IgD-negative memory B cell (primary cell): ENCODE results near the gene FILIP1L. TPM values are rescaled to one million over a fixed set of nuclear protein-coding genes. Genes with fewer than 3 reads are reported as not detected.

Source experiments
- H3K27ac Mint-ChIP-seq, 3 donors: one replicate each; pipeline ENCODE4 v1.8.0; 2020 to 2022; ENCODE audit warnings: mild to moderate bottlenecking in 3 of 3, mixed read lengths in 3 of 3, moderate library complexity in 1 of 3
- H3K27me3 Mint-ChIP-seq: one replicate; pipeline ENCODE4 v1.8.0; 2021; ENCODE audit warnings: mixed read lengths
- H3K36me3 Mint-ChIP-seq: one replicate; pipeline ENCODE4 v1.8.0; 2020; ENCODE audit warnings: mild to moderate bottlenecking, mixed read lengths
- H3K4me1 Mint-ChIP-seq, 3 donors: one replicate each; pipeline ENCODE4 v1.8.0; 2020 to 2022; ENCODE audit warnings: mixed read lengths in 3 of 3, mild to moderate bottlenecking in 1 of 3
- H3K4me3 Mint-ChIP-seq, 4 donors: one replicate each; pipeline ENCODE4 v1.8.0; 2020 to 2022; ENCODE audit warnings: mild to moderate bottlenecking in 4 of 4, mixed read lengths in 4 of 4, moderate library complexity in 3 of 4
- H3K9me3 Mint-ChIP-seq, 3 donors: one replicate each; pipeline ENCODE4 v1.8.0; 2020 to 2021; ENCODE audit warnings: mixed read lengths in 3 of 3, mild to moderate bottlenecking in 1 of 3
- polyA plus RNA-seq: library from polyadenylated mRNA; unstranded; fragments of 300-500 nt; fragmentation: Illumina TruSeq; gene quantifications from one replicate; pipeline ENCODE4 v1.2.3, GENCODE V29; 2021

FILIP1L gene
- polyA plus RNA-seq, 1 donor from 2014 or later, result 1.1 TPM

DNA sequence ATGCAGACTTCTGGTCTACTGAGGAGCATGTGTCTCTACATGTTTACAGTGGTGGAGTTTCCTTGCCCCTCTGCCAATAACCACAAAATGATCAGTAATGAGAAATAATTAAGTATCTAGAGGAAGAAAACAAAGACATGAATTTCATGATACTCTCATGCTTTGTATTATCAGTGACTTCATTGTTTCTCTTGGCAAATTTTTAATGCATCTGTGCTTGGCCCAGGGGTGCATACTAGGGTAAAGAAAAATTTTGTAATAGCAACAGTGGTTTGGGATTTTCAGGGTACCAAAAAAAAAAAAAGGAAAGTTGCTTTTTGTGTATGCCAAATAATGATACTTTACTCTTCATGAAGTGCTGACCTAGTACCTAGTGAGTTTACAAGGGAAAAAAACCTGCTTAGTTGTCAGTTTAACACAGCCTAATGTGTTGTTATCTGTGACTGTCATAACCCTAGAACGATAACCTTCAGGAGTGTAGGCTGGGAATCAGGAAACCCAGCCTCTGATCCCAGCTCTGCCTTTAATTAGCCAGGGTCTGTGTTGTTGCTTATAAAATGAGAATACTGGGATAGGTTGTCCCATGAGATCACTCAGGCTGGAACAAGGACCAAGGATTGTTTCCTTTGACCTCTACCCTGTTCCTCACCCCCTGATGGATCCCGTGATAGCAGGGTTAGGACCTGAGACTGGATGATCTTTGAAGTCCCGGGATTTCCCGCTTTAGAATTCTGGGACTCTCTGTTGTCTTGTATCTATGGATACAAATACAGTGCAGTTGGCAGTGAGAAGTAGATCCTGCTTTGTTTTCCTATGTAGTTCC is 179.1 kb downstream of the FILIP1L start:
- no peaks in the 10 kb centered on the region for H3K9me3 Mint-ChIP-seq
- peaks cover 8 to 24% (median 16%) of the 10 kb centered on the region in 3 donors for H3K4me1 Mint-ChIP-seq
- peaks cover 2% of the 10 kb centered on the region for H3K36me3 Mint-ChIP-seq
- H3K27me3 Mint-ChIP-seq, result no peaks in the 10 kb centered on the region
- peak overlapping the region in 1 of 3 donors; percentile 59 for H3K27ac Mint-ChIP-seq
- H3K4me3 Mint-ChIP-seq, result peak overlapping the region in 1 of 4 donors; percentile 70

DNA sequence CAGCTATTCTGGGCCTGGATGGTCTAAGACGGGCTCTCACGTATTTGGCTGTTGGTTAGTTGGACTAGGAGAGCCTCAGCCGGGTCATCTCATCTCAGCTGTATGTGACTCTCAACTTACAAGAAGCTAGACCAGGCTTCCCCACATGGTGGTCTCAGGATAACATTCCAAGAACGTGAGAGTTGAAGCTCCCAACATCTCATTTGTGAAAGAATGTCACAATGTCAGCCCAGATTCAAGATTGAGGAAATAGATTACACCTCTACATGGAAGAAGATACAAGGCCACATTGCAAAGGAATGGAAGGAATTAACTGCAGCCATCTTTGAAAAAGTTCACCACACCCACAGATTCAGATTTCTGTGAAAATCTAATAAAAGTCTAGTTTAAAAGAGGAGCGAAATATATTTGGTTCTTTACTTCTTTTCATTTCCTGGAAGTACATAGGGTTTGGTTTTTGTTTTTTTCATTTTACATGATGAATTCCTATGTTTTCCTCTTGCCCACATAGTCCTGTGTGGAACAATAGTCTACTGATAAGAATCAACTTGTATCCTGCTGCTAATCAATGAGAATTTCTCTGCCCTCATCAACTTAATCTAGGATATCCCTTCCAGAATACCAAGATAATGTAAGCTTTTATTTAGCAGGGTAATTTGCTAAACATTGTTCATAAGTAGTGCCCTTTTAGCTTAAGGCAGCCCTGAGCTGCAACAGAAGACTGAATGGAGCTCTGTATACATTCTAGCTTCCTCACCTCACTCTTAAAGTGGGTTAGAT is 180.1 kb downstream of the FILIP1L start:
- H3K9me3 Mint-ChIP-seq, result no peaks in the 10 kb centered on the region
- H3K27ac Mint-ChIP-seq, result peak overlapping the region in 1 of 3 donors; percentile 59
- H3K4me3 Mint-ChIP-seq, result no peak overlapping the region
- peaks cover 8 to 22% (median 16%) of the 10 kb centered on the region in 3 donors for H3K4me1 Mint-ChIP-seq
- H3K27me3 Mint-ChIP-seq, result no peaks in the 10 kb centered on the region
- H3K36me3 Mint-ChIP-seq, result no peaks in the 10 kb centered on the region

DNA sequence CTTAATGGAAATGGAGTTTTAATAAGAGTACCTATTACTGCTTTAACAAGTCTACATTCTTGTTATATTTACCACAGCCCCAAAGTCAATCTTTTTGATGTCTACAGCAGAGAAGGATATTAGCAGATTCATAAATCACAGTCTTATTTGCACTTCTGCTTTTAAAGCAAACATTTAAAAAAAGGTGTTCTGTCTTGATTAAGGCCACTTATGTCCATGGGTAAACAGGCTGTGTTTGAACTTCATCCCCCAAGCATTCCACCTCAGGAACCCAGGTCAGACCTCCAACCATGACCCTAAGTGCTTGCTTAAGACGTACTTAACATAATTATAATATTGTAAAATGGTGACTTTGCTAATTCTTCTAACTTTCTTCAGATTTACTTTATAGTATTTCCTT is 183.2 kb downstream of the FILIP1L start:
- peaks cover 0 to 2% (median 1%) of the 10 kb centered on the region in 3 donors for H3K4me1 Mint-ChIP-seq

DNA sequence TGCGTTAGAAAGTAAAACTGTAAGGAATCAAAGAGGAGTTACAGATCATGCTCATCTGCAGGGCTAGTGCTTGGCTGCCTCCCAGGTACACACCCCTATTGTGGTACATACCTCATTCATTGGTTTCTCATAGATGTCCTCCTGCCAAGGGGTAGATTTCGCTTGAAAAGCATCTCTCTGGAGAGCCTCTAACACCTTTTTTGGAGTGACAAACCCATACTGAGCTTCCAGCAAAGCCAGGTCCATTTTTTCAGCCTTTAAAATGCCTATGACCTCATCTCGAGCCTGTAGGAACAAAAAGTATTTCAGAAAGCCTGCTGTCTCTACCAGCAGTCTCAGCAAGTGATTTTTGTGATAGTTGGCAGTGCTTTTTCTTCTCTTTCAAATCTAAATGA is 184.6 kb downstream of the FILIP1L start:
- Mint-ChIP-seq H3K4me3 (no peak overlapping the region), H3K4me1 (peaks cover 0 to 2% (median 1%) of the 10 kb centered on the region in 3 donors), H3K9me3 (no peaks in the 10 kb centered on the region), H3K27ac (no peak overlapping the region), H3K27me3 (no peaks in the 10 kb centered on the region), H3K36me3 (no peaks in the 10 kb centered on the region)

More for the DNA sequence above, 183.2 kb downstream of the FILIP1L start:
- Mint-ChIP-seq H3K4me3 (no peak overlapping the region), H3K27me3 (no peaks in the 10 kb centered on the region), H3K9me3 (no peaks in the 10 kb centered on the region), H3K27ac (no peak overlapping the region), H3K36me3 (no peaks in the 10 kb centered on the region)

DNA sequence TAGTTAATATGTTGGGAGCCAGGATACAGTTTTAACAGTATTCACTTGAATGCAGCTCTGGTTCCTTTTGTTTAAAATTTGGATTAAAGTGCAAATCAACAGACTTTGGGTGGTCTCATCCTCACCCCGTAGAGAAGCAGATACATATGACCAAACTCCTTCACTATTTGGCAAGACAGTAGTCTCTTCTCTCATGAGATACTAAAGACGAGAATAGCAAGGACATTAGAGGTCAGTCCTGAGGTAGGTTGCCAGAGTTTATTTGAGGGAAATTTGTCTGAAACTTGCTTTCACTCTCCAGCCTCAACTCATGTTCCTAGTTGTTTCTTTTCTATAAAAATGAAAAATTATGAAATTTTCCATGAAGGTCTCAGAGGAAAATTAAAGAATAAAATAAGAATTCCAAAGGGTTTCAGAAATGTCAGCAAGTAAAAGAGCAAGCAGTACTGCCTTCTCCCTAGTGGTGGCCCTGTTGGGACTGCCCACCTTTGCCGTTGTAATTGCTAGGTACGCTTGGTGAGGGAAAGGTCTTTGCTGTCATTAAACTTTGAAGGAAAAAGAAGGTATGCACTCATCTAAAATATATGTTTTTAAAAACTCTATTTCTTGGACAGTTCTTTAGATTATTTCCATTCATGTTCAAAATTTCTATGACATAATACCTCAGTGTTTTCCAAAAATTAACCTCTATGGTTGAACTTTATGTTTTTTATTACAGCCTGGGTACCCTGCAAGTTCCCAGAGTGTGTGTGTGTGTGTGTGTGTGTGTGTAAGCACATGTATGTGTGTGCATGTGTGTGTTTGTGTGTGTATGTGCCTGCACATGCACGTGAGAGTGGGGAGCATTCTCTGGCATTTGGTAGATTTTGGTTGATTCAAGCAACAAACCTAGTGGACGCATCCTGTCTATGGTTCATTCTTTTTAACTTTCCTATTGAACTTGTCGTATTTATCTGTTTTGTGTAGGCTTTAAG is 185.2 kb downstream of the FILIP1L start:
- Mint-ChIP-seq H3K4me1 (peaks cover 0 to 2% (median 0%) of the 10 kb centered on the region in 3 donors), H3K27ac (no peak overlapping the region), H3K36me3 (no peaks in the 10 kb centered on the region), H3K4me3 (no peak overlapping the region), H3K9me3 (no peaks in the 10 kb centered on the region), H3K27me3 (no peaks in the 10 kb centered on the region)

DNA sequence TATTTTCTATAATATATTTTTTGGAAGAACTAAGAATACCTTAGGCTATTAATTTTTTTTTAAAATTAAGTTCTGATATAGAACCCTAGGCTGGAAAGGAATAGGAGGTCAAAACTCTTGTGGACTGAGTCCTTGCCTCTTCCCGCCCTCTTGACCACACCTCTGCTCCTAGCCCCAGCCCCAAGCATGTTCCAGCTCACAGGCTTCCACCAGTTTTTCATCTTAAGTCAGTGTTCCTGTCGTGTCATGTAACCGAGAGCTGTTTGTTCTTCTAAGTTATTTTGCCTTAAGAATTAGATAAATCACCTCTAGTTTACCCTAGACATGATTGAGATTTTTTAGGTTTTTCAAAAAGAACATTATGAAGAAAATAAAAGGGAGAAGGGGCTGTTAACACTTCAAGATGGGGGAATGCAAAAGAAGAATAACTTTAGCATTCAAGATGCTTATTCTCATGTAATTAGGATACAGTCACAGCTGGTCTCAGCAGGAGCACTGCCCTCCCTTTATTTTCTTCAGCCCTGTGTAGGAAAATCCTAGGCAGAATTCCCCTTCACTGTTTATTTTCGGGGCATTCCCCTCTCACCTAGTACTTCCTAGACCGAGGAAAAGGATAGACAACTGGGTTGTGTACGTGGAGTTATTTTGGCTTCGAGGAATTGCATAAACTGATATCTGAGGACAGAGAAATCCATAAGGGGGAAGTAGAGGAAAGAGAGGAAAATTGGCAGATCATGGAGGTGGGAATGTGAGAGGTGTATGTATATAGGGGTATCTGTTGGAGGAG is 186.4 kb downstream of the FILIP1L start:
- Mint-ChIP-seq H3K9me3 (peaks cover 0 to 1% (median 0%) of the 10 kb centered on the region in 3 donors), H3K27ac (peak overlapping the region in 1 of 3 donors; percentile 10)

DNA sequence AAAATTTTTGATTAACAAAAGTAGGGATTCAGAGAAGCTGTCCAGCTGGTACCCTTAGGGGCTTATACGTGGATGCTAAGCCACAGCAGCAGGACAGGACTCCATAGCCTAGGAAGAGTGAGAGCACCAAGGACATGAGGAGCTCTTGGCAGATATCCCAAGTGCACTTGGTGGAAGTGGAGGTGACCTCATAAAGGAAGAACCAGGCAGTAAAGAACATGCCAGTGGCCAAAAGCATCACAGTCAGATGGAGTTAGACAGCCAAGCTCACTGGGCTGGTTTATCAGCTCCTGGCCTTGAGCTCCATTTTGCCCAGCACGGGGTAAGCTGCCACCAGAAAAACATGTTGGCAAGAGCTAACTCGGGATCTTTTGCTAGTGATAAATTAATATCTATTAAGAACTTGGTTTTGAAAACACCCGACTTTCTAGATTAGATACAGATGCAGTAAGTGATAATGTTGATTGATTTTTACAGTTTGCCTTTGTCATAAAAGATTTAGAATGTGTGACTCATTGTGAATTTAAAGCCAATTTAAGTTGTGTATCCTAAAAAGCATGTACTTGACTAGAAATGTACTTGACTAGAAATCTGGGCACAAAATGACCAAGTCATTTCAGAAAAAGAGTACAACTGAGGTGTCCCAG is 188.6 kb downstream of the FILIP1L start:
- H3K36me3 Mint-ChIP-seq, result no peaks in the 10 kb centered on the region

More for the DNA sequence above, 186.4 kb downstream of the FILIP1L start:
- Mint-ChIP-seq H3K4me1 (peaks cover 0 to 5% (median 0%) of the 10 kb centered on the region in 3 donors), H3K4me3 (no peak overlapping the region), H3K36me3 (no peaks in the 10 kb centered on the region), H3K27me3 (no peaks in the 10 kb centered on the region)

DNA sequence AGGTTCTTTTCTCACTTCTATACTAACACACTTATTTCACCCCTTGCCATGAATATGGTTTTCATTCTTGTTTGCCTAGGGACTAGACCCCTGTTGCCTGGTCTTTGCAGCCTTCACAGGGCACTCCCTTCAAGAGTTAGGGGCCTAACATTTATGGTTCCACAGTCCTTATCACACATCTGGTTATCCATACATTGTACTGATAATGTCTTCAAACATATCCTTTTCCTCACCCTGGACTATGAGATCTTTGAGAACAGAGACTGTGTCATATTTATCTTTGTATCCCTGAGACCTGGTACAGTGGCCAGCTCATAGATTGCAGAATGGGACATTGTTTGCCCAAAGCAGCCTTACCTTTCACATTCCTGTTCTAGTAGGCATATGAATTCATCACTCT is 190.4 kb downstream of the FILIP1L start:
- H3K27me3 Mint-ChIP-seq, result no peaks in the 10 kb centered on the region
- H3K4me3 Mint-ChIP-seq, result no peak overlapping the region
- peaks cover 6 to 18% (median 15%) of the 10 kb centered on the region in 3 donors for H3K4me1 Mint-ChIP-seq
- H3K9me3 Mint-ChIP-seq, result peaks cover 0 to 2% (median 0%) of the 10 kb centered on the region in 3 donors
- no peaks in the 10 kb centered on the region for H3K36me3 Mint-ChIP-seq
- H3K27ac Mint-ChIP-seq, result no peak overlapping the region

More for the DNA sequence above, 188.6 kb downstream of the FILIP1L start:
- Mint-ChIP-seq H3K4me1 (peaks cover 5 to 10% (median 9%) of the 10 kb centered on the region in 3 donors), H3K27me3 (no peaks in the 10 kb centered on the region), H3K9me3 (peaks cover 0 to 2% (median 0%) of the 10 kb centered on the region in 3 donors), H3K4me3 (no peak overlapping the region), H3K27ac (no peak overlapping the region)

DNA sequence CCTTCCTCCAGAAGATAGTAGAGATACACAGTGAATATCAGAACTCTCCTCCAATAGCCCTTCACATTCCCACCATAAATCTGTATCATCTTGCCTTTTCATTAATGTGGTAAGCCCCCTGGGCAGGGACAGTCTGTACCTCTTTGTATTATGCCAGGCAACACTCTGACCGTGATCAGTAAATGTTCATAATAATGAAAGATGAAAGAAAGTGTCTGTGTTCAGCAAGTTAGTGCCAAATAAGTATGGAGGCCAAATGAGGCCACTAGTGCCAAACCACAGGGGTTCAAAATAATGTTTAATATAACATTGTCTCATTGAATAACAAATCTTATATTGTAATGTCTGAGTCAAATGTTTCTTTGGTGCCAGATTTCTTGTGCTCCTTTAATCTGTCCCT is 192.3 kb downstream of the FILIP1L start:
- Mint-ChIP-seq H3K4me3 (no peak overlapping the region), H3K27me3 (no peaks in the 10 kb centered on the region), H3K4me1 (peaks cover 6 to 18% (median 15%) of the 10 kb centered on the region in 3 donors), H3K36me3 (no peaks in the 10 kb centered on the region), H3K9me3 (peaks cover 0 to 2% (median 0%) of the 10 kb centered on the region in 3 donors), H3K27ac (no peak overlapping the region)

DNA sequence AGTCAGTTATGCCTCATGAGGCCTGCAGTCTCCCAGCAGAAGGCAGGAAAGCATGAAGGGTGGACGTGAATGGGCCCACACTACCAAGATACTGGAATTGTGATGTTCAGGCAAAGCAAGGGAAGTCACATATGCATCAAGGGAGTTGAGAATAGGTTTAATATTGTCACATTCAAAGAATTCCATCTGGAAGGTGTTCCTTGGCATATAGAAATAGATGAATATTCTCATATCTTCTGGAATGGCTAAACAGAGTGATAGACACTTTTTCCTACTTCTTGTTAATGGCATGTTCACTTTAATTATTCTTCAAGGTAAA is 193.0 kb downstream of the FILIP1L start:
- Mint-ChIP-seq H3K4me1 (peaks cover 6 to 18% (median 15%) of the 10 kb centered on the region in 3 donors), H3K9me3 (peaks cover 0 to 2% (median 0%) of the 10 kb centered on the region in 3 donors), H3K27ac (peak overlapping the region in 1 of 3 donors; percentile 12), H3K4me3 (peak overlapping the region in 1 of 4 donors; percentile 19), H3K36me3 (no peaks in the 10 kb centered on the region), H3K27me3 (no peaks in the 10 kb centered on the region)

DNA sequence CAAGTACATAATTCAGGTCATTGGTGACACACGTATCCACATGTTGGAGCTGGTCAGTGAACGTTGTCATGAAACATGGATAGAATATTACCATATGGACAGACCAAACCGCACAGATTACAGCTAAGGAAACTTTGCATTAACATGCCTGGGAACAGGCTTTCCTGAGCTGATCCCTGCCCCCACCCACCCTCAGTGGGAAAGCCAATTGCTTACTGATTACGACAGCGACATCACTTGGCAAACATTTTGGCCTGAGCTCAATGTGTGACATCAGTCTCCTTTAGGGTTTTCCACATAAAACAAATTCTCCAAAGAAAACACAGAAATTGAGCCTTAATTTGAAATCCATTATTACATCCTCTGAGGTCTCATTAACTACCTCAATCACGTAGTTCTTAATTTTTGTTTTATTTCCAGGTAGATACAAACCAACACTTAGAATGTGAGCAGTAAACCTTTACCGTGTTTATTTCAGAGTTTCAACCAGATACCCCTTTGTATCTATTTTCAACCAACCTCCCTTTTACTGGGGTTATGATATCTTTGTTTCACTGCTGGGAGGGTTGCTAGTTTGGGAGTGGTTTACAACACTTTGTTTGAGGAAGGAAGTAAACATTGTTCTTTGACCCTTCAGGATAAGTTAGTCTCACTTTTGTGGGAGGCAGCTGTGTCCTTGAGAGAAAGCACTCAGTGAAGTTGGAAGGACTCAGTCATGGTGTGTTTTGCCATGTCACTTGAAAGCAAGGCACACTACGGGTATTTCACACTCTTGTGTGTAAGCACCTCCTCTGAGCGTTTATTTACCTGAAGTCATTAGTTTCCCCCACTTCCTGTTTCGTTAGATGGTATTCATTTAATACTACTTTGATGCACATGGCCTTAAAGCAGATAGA is 193.6 kb downstream of the FILIP1L start:
- Mint-ChIP-seq H3K36me3 (no peaks in the 10 kb centered on the region), H3K4me3 (peak overlapping the region in 1 of 4 donors; percentile 19), H3K27me3 (no peaks in the 10 kb centered on the region), H3K9me3 (peaks cover 0 to 2% (median 0%) of the 10 kb centered on the region in 3 donors), H3K27ac (peak overlapping the region in 2 of 3 donors; percentile 12 to 65), H3K4me1 (peaks cover 6 to 18% (median 15%) of the 10 kb centered on the region in 3 donors)

DNA sequence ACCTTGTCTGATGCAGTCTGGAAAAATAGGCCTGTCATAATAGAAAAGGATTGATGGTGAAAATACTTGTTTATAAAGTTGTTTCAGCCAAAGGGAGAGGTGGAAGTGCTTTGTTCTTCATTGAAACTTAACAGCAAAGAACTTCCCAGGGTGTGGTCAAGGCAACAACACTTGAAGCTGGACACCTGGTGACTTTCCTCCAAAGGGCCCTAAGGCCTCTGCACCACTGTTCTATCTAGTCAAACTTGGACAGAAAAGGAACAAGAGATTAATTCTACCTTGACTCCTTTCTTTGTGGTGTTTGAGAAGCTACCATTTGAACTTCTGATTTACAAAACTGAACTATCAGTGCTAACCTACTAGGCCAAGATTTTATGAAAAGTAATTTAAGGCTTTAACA is 194.6 kb downstream of the FILIP1L start:
- Mint-ChIP-seq H3K9me3 (peaks cover 0 to 2% (median 0%) of the 10 kb centered on the region in 3 donors), H3K27ac (no peak overlapping the region), H3K27me3 (no peaks in the 10 kb centered on the region), H3K4me1 (peaks cover 6 to 18% (median 15%) of the 10 kb centered on the region in 3 donors), H3K4me3 (no peak overlapping the region), H3K36me3 (no peaks in the 10 kb centered on the region)
